Fibroblast of the conjunctiva (primary cell): Measurements from ENCODE around the gene C16orf92.

Experiments used
- DNase-seq: peaks from one replicate; pipeline ENCODE4 v3.0.0-alpha.2; 2010; ENCODE audit warnings: low read depth

Gene C16orf92

GRCh38 chr16:30060836-30061554 is 38.0 kb downstream of the C16orf92 start:
- DNase-seq = no peak

- DNase-seq = no peak
Observed at GRCh38 chr16:30063278-30063892, 40.4 kb downstream of the C16orf92 start.

GRCh38 chr16:30063893-30064728 is 41.1 kb downstream of the C16orf92 start:
- no peak for DNase-seq

GRCh38 chr16:30064729-30065101 is 41.7 kb downstream of the C16orf92 start:
- no peak for DNase-seq

GRCh38 chr16:30065102-30065942 is 42.3 kb downstream of the C16orf92 start, which contains the start of gene ALDOA:
TSS of gene ALDOA (plus strand) at chr16:30065760. CDS start at chr16:30066898, 1,138 bp downstream.
- DNase-seq = peak; percentile 98

GRCh38 chr16:30065943-30066760 is 43.2 kb downstream of the C16orf92 start:
- DNase-seq = no peak

GRCh38 chr16:30066761-30067583 is 44.0 kb downstream of the C16orf92 start:
- DNase-seq = no peak

- no peak for DNase-seq
Observed at GRCh38 chr16:30067584-30067916, 44.6 kb downstream of the C16orf92 start.

- no peak for DNase-seq
Observed at GRCh38 chr16:30068333-30068732, 45.3 kb downstream of the C16orf92 start.

GRCh38 chr16:30068750-30069610 is 46.0 kb downstream of the C16orf92 start:
- no peak for DNase-seq

- no peak for DNase-seq
Observed at GRCh38 chr16:30069611-30070462, 46.8 kb downstream of the C16orf92 start.

GRCh38 chr16:30070490-30070889 is 47.5 kb downstream of the C16orf92 start:
- no peak for DNase-seq
